ENCODE measurements around the gene LNP1.

The LNP1 gene

GRCh38 chr3:100399341-100400071, 1.8 kb upstream of the LNP1 start:
- no peak for DNase-seq (ENCODE audit: low spot score)

- DNase-seq (ENCODE audit: low spot score) = peak; percentile 8
These were observed 940 bp upstream of the LNP1 start for GRCh38 chr3:100400419-100400779.

- DNase-seq (ENCODE audit: low spot score) = peak; percentile 48
These were observed 319 bp downstream of the LNP1 start for GRCh38 chr3:100401674-100402041.

GRCh38 chr3:100402256-100402655, 917 bp downstream of the LNP1 start:
- DNase-seq (ENCODE audit: low spot score) = peak; percentile 30

- no peak for DNase-seq (ENCODE audit: low spot score)
These were observed 1.6 kb downstream of the LNP1 start for GRCh38 chr3:100402891-100403290.

- no peak for DNase-seq (ENCODE audit: low spot score)
These were observed 2.3 kb downstream of the LNP1 start for GRCh38 chr3:100403362-100404249.

- no peak for DNase-seq (ENCODE audit: low spot score)
These were observed 2.9 kb downstream of the LNP1 start for GRCh38 chr3:100404250-100404548.

- no peak for DNase-seq (ENCODE audit: low spot score)
These were observed 5.8 kb downstream of the LNP1 start for GRCh38 chr3:100407164-100407563.

GRCh38 chr3:100407977-100408532, 6.7 kb downstream of the LNP1 start:
- no peak for DNase-seq (ENCODE audit: low spot score)

- DNase-seq (ENCODE audit: low spot score) = no peak
These were observed 10.0 kb downstream of the LNP1 start for GRCh38 chr3:100411091-100411982.

- no peak for DNase-seq (ENCODE audit: low spot score)
These were observed 11.7 kb downstream of the LNP1 start for GRCh38 chr3:100412912-100413590.

GRCh38 chr3:100413613-100414012, 12.3 kb downstream of the LNP1 start:
- DNase-seq (ENCODE audit: low spot score) = no peak

GRCh38 chr3:100416176-100416575, 14.8 kb downstream of the LNP1 start:
- DNase-seq (ENCODE audit: low spot score) = no peak

GRCh38 chr3:100416863-100417262, 15.5 kb downstream of the LNP1 start:
- DNase-seq (ENCODE audit: low spot score) = no peak

GRCh38 chr3:100419406-100419805, 18.1 kb downstream of the LNP1 start:
- DNase-seq (ENCODE audit: low spot score) = no peak

GRCh38 chr3:100420885-100421284, 19.5 kb downstream of the LNP1 start:
- DNase-seq (ENCODE audit: low spot score) = no peak

- no peak for DNase-seq (ENCODE audit: low spot score)
These were observed 22.3 kb downstream of the LNP1 start for GRCh38 chr3:100423611-100424010.

GRCh38 chr3:100424261-100424660, 22.9 kb downstream of the LNP1 start:
- no peak for DNase-seq (ENCODE audit: low spot score)

GRCh38 chr3:100425316-100425715, 24.0 kb downstream of the LNP1 start:
- no peak for DNase-seq (ENCODE audit: low spot score)

GRCh38 chr3:100426067-100426682, 24.8 kb downstream of the LNP1 start:
- DNase-seq (ENCODE audit: low spot score) = no peak

GRCh38 chr3:100427699-100428098, 26.4 kb downstream of the LNP1 start:
- no peak for DNase-seq (ENCODE audit: low spot score)
